Measurements from ENCODE around the gene USP22. TPM values are rescaled to one million over a fixed set of nuclear protein-coding genes. Genes with fewer than 3 reads are reported as not detected.
"Not testable (repeated sequence)": the region's sequence is repeated elsewhere in the genome, so short reads cannot be mapped to it uniquely, and the experiment has no call there.

The USP22 gene
- polyA plus RNA-seq, 5 donors = 183 to 211 (median 189) TPM

GRCh38 chr17:21058098-21058893 lies 15.5 kb upstream of the USP22 start:
- DNase-seq = no peak

- DNase-seq = not testable (repeated sequence)
Measured at GRCh38 chr17:21053056-21053455, 10.2 kb upstream of the USP22 start.

- no peak for DNase-seq
Measured at GRCh38 chr17:21049457-21049856, 6.6 kb upstream of the USP22 start.

GRCh38 chr17:21046216-21046615 lies 3.4 kb upstream of the USP22 start:
- DNase-seq = no peak

- DNase-seq = no peak
Measured at GRCh38 chr17:21044971-21045370, 2.2 kb upstream of the USP22 start.

- DNase-seq = peak; percentile 97 to 98
Measured at GRCh38 chr17:21043296-21044232, 753 bp upstream of the USP22 start.

GRCh38 chr17:21041741-21042457 lies 912 bp downstream of the USP22 start:
- peak; percentile 80 to 82 for DNase-seq

- peak in 1 of 2 donors; percentile 31 for DNase-seq
Measured at GRCh38 chr17:21039839-21040575, 2.8 kb downstream of the USP22 start.

GRCh38 chr17:21037117-21037803 lies 5.6 kb downstream of the USP22 start:
- no peak for DNase-seq

GRCh38 chr17:21036361-21036881 lies 6.4 kb downstream of the USP22 start:
- no peak for DNase-seq

GRCh38 chr17:21035406-21035805 lies 7.4 kb downstream of the USP22 start:
- no peak for DNase-seq

GRCh38 chr17:21034340-21035235 lies 8.2 kb downstream of the USP22 start:
- DNase-seq = no peak

- DNase-seq = no peak
Measured at GRCh38 chr17:21033350-21033749, 9.5 kb downstream of the USP22 start.

- DNase-seq = no peak
Measured at GRCh38 chr17:21031756-21032396, 10.9 kb downstream of the USP22 start.

- DNase-seq = no peak
Measured at GRCh38 chr17:21030375-21030774, 12.4 kb downstream of the USP22 start.

- DNase-seq = no peak
Measured at GRCh38 chr17:21029515-21029914, 13.3 kb downstream of the USP22 start.

- DNase-seq = no peak
Measured at GRCh38 chr17:21029036-21029435, 13.8 kb downstream of the USP22 start.

- no peak for DNase-seq
Measured at GRCh38 chr17:21028192-21028591, 14.6 kb downstream of the USP22 start.

GRCh38 chr17:21027031-21027430 lies 15.8 kb downstream of the USP22 start:
- no peak for DNase-seq

Measured in right lung (tissue), 5 donors.